GM21576 (cell line): Measurements from ENCODE around the gene HSPA12A.

Experiments used
- ATAC-seq: cut with Tn5 transposase; IDR thresholded peaks from one replicate; pipeline ENCODE4 v1.9.1; 2021; ENCODE audit warnings: mild to moderate bottlenecking, moderate library complexity; ENCODE audit not compliant: unreplicated experiment

The HSPA12A gene

GRCh38 chr10:116669832-116670644 is 72.3 kb downstream of the HSPA12A start:
- ATAC-seq, result no peak

- ATAC-seq, result no peak
These were observed 73.3 kb downstream of the HSPA12A start for GRCh38 chr10:116669080-116669479.

GRCh38 chr10:116668446-116668845 is 73.9 kb downstream of the HSPA12A start:
- no peak for ATAC-seq

- ATAC-seq, result no peak
These were observed 74.3 kb downstream of the HSPA12A start for GRCh38 chr10:116668018-116668417.

GRCh38 chr10:116667484-116667883 is 74.9 kb downstream of the HSPA12A start:
- ATAC-seq, result no peak

- ATAC-seq, result no peak
These were observed 76.7 kb downstream of the HSPA12A start for GRCh38 chr10:116665541-116666125.

- ATAC-seq, result no peak
These were observed 77.7 kb downstream of the HSPA12A start for GRCh38 chr10:116664631-116665030.

- ATAC-seq, result no peak
These were observed 79.0 kb downstream of the HSPA12A start for GRCh38 chr10:116663342-116663741.

GRCh38 chr10:116660860-116661259 is 81.5 kb downstream of the HSPA12A start:
- ATAC-seq, result no peak

GRCh38 chr10:116659049-116659670 is 83.2 kb downstream of the HSPA12A start:
- no peak for ATAC-seq

- no peak for ATAC-seq
These were observed 84.4 kb downstream of the HSPA12A start for GRCh38 chr10:116657863-116658551.

- ATAC-seq, result no peak
These were observed 86.3 kb downstream of the HSPA12A start for GRCh38 chr10:116656044-116656443.

GRCh38 chr10:116655568-116655967 is 86.8 kb downstream of the HSPA12A start:
- ATAC-seq, result no peak

GRCh38 chr10:116654816-116655215 is 87.5 kb downstream of the HSPA12A start:
- ATAC-seq, result no peak

GRCh38 chr10:116653885-116654284 is 88.5 kb downstream of the HSPA12A start:
- ATAC-seq, result no peak

GRCh38 chr10:116648903-116649302 is 93.5 kb downstream of the HSPA12A start:
- ATAC-seq, result no peak

- no peak for ATAC-seq
These were observed 95.9 kb downstream of the HSPA12A start for GRCh38 chr10:116646502-116646901.

- no peak for ATAC-seq
These were observed 104.5 kb downstream of the HSPA12A start for GRCh38 chr10:116637830-116638229.

- ATAC-seq, result no peak
These were observed 105.4 kb downstream of the HSPA12A start for GRCh38 chr10:116636976-116637375.

- no peak for ATAC-seq
These were observed 106.0 kb downstream of the HSPA12A start for GRCh38 chr10:116636385-116636784.
